GM18507 (cell line): ENCODE results near the gene ADAMTS7.
"Not testable (repeated sequence)": the region's sequence is repeated elsewhere in the genome, so short reads cannot be mapped to it uniquely, and the experiment has no call there.

Experiments used
- DNase-seq: peaks from one replicate; pipeline ENCODE4 v3.0.0; 2011; ENCODE audit warnings: low read depth; ENCODE audit not compliant: insufficient read length; ENCODE audit errors: extremely low spot score
- FAIRE-seq: peaks from 2 replicates; lab custom pipeline; 2011; peaks lifted over from hg19 to GRCh38; lab: Jason Lieb, UNC

Gene ADAMTS7

GRCh38 chr15:78831229-78832207 is 20.3 kb upstream of the ADAMTS7 start:
- FAIRE-seq (no peak), DNase-seq (no peak)

DNA sequence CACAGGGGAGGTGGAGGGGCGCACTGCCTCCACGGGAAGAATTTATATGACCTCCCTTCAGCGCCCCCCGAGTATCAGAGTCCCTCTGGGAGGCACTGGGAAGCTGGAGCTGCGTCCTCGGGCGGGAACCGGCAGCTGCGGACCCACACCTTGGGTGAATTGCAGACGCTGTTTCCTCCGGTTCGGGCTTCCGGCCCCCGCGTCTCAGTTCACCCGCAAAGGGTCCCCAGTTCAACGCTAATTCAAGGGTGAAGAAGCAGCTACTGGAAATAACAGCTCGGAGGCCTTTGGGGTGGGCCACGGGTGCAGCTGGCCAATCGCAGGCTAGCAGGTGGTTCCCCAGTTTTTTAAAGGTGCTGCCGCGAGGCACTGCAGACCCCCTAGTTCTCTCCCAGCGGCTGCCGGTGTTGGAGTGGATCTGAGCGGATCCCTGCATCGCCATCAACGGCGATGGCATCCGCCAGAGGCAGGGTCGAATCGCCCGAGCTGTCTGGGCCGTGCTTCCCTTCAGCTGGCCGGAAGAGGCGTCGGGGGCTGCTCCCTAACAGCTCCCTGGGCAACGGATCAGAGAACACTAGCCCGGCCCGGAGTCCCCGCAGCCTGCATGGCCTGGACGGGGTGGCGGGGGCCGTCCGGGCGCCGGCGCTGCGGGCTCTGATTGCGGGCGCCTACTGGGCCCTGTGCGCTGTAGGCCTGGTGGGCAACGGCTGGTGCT is 19.4 kb upstream of the ADAMTS7 start:
- no peak for FAIRE-seq
- no peak for DNase-seq

DNA sequence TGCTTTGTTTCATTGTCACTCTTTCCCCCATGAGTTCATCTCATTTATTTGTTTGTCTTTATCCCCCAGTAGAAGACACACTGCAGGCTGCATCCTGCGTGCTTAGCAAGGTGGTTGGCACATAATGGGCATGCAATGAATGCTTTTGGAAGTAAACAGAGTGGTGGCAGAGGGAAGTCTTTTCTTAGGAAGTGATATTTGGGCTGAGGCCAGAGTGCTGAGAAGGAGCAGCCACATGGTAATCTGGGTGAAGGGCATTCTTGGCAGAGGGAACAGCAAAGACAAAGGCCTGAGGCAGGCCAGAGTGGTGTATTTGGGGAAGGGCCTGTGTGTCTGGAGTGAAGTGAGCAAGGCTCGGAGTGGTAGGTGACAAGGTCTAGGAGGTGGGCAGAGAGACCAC is 17.7 kb upstream of the ADAMTS7 start:
- no peak for FAIRE-seq
- no peak for DNase-seq

- DNase-seq (no peak), FAIRE-seq (no peak)
Observed at GRCh38 chr15:78822514-78822913, 11.2 kb upstream of the ADAMTS7 start.

- FAIRE-seq (no peak), DNase-seq (no peak)
Observed at GRCh38 chr15:78811825-78812183, 540 bp upstream of the ADAMTS7 start.

GRCh38 chr15:78810362-78811123 is 721 bp downstream of the ADAMTS7 start:
- no peak for FAIRE-seq
- DNase-seq = no peak

DNA sequence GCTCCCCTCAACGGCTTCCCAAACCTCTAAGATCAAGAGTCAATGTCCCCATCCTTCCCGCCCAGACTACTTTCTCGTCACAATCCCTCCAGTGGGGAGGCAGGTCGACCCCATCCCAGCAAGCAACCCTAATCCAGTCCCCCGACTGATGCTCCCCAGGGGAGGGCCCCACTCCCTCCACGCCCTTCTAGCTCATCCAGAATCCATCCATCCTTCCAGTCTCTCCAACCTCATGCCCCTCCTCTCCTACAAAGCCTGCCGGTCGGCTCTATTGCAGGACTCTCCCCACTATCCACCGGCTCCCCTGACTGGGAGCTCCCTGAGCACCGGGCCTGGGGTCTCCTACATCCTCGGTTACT is 1.3 kb downstream of the ADAMTS7 start:
- FAIRE-seq (no peak), DNase-seq (no peak)

- FAIRE-seq (peak; percentile 60), DNase-seq (no peak)
Observed at GRCh38 chr15:78808550-78808949, 2.7 kb downstream of the ADAMTS7 start.

DNA sequence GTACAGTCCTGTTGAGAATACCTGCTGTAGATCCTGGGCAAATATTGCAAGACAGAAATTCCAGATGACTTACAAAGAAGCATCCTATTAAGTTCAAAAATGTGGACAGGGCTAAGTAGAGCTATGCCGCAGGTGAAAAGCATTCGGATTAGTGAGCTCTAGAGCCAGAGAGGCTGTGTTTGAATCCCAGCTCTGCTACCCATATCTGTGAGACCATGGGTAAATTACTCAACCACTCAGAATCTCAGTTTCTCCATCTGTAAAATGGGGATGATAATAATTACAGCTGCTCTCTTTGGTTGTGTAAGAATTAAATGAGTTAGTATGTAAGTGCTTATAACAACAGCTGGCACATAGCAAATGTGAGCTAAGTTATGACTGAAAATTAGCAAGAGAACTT is 3.9 kb downstream of the ADAMTS7 start:
- no peak for DNase-seq
- FAIRE-seq = no peak

GRCh38 chr15:78804391-78804792 is 6.9 kb downstream of the ADAMTS7 start:
- DNase-seq = no peak
- FAIRE-seq = no peak

DNA sequence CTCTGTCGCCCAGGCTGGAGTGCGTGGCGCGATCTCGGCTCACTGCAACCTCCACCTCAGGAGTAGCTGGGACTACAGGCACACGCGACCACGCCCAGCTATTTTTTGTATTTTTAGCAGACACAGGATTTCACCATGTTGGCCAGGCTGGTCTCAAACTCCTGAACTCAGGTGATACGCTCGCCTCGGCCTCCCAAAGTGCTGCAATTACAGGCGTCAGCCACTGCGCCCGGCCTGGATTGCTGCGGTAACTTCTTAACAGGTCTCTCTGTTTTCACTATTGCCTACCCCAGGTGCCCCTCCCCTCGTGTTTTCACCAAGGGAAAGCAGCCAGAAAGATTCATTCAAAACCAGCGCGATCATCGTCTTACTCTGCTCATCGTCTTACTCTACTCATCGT is 10.5 kb downstream of the ADAMTS7 start:
- no peak for DNase-seq
- FAIRE-seq = no peak

- FAIRE-seq (no peak), DNase-seq (no peak)
Observed at GRCh38 chr15:78800189-78800588, 11.1 kb downstream of the ADAMTS7 start.

- not testable (repeated sequence) for DNase-seq, FAIRE-seq
Observed at GRCh38 chr15:78799102-78799501, 12.2 kb downstream of the ADAMTS7 start.

GRCh38 chr15:78798355-78798754 is 12.9 kb downstream of the ADAMTS7 start:
- DNase-seq, FAIRE-seq: not testable (repeated sequence)

- DNase-seq = no peak
- FAIRE-seq = no peak
Observed at GRCh38 chr15:78797951-78798350, 13.3 kb downstream of the ADAMTS7 start.

GRCh38 chr15:78796510-78796909 is 14.8 kb downstream of the ADAMTS7 start:
- FAIRE-seq = no peak
- no peak for DNase-seq

- no peak for DNase-seq
- no peak for FAIRE-seq
Observed at GRCh38 chr15:78795043-78795442, 16.2 kb downstream of the ADAMTS7 start.

DNA sequence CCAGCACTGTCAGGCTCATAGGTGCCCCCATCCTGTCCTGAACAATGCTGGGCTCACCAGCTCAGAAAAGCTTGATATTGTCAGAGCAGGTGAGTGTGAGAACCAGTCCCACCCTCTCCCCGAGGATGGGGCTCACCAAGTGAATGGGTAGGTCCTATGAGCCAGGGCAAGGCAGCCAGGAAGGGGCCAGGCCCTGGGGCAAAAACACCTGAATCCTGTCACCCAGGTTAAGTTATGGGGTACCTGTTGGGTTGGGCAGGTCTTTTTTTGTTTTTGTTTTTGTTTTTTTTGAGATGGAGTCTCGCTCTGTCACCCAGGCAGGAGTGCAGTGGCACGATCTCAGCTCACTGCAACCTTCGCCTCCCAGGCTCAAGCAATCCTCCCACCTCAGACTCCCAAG is 16.8 kb downstream of the ADAMTS7 start:
- DNase-seq = not testable (repeated sequence)

GRCh38 chr15:78791357-78791756 is 19.9 kb downstream of the ADAMTS7 start:
- FAIRE-seq (no peak), DNase-seq (no peak)

More for the DNA sequence above, 16.8 kb downstream of the ADAMTS7 start:
- FAIRE-seq = not testable (repeated sequence)

DNA sequence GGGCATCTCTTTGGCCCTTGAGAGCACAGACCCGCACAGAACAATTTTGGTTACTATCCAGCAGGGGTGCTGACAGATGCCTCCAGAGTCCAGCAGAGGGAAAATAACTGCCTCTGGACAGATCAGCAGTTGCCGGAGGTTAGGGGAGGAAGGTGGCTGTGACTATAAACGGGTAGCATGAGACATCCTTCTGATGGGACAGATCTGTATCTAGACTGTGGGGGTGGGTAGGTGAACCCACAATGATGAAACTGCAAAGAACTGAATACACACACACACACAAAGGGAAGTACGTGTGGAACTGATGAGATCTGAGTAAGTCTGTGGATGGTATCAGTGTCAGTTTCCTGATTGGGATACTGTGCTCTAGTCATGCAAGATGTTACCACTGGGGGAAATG is 21.2 kb downstream of the ADAMTS7 start:
- no peak for FAIRE-seq
- DNase-seq = no peak
